Activated CD4-positive, CD25-positive, alpha-beta regulatory T cell treated with anti-CD3 and anti-CD28 coated beads, Interleukin-2, amount 50 U/mL, for 16 hours (primary cell): Measurements from ENCODE around the gene ULBP2.

Experiments used
- DNase-seq: peaks from one replicate; pipeline ENCODE4 v3.0.0-alpha.2; 2020; ENCODE audit warnings: low read depth, low spot score

Gene ULBP2, protein sequence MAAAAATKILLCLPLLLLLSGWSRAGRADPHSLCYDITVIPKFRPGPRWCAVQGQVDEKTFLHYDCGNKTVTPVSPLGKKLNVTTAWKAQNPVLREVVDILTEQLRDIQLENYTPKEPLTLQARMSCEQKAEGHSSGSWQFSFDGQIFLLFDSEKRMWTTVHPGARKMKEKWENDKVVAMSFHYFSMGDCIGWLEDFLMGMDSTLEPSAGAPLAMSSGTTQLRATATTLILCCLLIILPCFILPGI

GRCh38 chr6:149941583-149942460, at the start of gene ULBP2:
ULBP2 (plus strand) TSS chr6:149942014; CDS start chr6:149942073, 59 bp downstream.
- peak; percentile 73 for DNase-seq

GRCh38 chr6:149895048-149895590, 46.7 kb upstream of the ULBP2 start:
- DNase-seq: no peak

- no peak for DNase-seq
Observed at GRCh38 chr6:149895833-149896271, 46.0 kb upstream of the ULBP2 start.

- DNase-seq: no peak
Observed at GRCh38 chr6:149896491-149896890, 45.3 kb upstream of the ULBP2 start.

- DNase-seq: no peak
Observed at GRCh38 chr6:149897015-149897697, 44.7 kb upstream of the ULBP2 start.

DNA sequence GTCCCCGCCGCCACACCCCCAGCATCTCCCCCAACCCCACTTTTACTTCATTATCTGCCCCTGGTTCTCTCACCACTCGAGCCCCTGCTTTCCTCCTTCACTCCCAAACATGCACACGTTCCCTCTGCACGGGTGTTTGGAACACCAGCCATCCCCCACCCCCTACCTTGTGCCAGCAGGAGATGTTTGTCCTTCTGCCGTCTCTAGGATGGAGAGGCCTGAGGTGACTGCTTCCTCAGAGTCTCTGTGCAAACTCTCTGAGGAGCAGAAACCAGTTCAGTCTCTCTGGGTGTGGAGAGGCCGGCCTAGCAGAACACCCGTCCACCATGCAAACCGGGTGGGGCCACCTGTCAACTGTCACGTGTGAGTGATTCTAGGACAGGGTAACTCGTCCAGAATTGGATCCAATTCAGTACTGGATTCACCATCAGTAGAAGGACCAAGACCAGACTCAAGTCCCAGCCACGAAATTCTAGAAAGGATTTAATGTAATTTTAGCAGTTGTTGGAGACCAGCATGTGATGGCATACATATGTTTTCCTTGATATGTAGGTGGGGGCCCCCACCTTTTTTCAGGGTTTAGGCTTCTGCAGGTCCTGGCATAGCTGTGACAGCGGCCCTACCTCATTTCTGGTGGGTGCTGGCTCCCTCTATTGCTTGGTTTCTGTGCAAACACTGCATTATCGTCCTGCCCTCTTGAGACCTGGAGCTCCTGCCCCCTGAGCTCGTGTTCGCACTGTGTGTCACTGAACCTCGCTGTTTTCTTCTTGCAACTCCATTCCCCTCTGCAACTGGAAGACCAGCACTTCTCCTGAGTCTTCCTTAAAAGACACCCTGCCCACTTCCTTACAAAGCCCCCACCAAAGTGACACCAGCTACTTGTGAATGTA, 43.7 kb upstream of the ULBP2 start, which contains the start of gene RAET1E:
Gene RAET1E, minus strand, starts transcription at position 259 of the 890 bp plus-strand sequence. CDS start 7,212 bp downstream, outside the sequence.
- no peak for DNase-seq

- no peak for DNase-seq
Observed at GRCh38 chr6:149898966-149899365, 42.8 kb upstream of the ULBP2 start.

DNA sequence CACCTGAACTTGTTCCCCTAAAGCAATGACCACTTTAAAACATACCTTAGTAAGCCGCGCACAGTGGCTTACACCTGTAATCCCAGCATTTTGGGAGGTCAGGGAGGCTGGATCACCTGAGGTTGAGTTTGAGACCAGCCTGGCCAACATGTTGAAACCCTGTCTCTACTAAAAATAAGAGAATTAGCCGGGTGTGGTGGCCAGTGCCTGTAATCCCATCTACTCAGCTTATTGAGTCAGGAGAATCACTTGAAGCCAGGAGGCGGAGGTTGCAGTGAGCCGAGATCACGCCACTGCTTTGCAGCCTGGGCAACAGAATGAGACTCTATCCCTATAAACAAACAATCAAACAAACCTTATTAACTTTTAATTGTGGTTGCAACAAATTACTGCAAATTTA, 42.3 kb upstream of the ULBP2 start:
- no peak for DNase-seq

DNA sequence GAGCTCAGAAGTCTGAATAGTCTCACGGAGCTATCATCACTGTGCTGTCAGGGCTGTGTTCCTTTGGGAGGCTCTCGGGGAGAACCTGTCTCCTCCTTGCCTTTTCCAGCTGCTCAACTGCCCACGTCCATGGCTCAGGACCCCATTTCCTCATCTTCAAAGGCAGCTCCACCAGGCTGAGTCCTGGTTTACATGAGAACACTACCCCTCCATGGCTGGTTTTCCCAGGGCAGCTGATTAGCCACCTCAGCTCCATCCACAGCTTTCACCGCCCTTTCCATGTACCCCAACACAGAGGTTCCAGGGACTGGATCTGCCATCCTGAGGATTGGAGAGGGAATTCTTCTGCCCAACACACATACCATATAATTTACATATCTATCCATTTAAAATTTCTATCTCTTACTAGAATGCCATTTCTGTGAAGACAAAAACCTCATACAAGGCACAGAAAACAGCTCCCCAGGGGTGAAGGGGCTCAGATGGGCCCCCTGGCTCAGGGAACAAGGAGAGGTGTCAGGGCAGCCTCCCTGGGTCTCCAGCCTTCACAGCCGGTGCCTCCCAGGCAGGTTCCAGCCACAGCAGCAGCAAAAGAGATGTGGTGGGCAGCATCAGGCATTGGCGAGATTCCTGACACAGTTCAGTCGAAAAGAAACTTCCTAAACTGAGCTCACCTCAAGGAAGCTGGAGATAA, 41.7 kb upstream of the ULBP2 start:
- DNase-seq: no peak

DNA sequence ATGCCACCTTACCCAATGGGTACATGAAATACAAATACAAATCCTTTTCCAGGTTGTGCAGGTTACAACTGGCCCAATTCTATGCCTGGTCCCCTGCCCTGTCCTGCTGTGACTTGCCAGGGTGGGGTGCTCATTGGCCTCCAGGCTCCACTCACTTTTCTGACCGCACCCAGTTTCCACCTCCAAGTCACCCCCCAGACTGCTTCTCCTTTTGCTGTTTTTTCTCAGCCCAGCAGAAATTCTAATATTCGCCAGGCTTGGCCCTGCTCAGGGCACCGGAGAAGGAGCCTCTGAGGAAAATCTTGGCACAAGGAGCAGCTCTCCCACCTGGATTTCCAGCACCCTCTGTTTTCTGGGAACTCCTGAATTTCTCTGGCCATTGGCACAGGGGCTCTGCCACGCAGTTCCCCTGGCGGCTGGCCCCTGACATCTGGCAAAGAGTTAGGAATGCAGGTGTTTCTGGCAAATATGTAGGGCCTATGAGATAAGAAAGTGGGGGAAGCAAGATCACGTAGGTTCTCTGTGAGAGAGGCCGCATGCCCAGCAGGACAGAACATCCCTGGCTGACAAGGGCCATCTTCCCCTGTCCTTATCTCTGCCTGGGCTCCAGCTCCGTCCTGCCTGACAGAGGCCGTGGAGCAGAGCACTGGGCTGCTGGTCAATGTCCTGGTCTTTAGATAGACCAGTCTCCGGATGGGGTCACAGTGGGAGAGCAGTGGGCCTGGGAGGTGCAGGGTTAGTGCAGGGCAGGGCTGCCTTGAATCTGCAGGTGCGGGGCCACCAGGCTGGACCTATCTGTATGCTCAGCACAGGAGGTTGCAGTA, 41.0 kb upstream of the ULBP2 start:
- DNase-seq: no peak

DNA sequence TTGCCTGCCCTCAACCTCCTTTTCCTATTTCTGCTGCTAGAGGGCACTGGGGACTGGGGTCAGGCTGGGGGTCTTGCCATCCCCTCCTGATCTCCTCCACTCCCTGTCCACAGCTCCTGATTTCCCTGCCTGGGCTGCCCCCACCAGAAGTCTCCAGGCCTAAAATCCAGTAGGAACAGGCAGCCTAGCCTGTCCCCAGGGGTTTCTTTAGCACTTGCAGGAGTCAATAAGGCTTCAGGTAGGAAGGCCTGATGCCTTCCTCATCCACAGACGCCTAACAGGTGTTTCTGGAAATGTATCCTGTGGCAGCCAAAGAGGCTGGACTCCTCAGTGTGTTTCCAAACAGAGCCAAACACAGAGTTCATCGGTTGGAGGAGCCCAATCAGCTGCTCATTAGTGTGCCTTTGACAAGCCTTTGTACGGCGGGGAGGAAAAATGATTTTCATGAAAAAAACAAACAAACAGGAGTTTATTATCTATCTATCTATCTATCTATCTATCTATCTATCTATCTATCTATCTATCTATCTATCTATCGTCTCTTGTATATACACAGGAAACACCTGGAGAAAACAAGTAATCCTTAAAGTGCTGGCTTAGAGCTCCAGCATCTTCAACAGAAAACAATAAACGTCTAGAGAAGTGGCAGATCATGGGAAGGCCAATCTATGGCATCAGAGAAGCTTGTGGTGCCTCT, 40.2 kb upstream of the ULBP2 start:
- DNase-seq: no peak

DNA sequence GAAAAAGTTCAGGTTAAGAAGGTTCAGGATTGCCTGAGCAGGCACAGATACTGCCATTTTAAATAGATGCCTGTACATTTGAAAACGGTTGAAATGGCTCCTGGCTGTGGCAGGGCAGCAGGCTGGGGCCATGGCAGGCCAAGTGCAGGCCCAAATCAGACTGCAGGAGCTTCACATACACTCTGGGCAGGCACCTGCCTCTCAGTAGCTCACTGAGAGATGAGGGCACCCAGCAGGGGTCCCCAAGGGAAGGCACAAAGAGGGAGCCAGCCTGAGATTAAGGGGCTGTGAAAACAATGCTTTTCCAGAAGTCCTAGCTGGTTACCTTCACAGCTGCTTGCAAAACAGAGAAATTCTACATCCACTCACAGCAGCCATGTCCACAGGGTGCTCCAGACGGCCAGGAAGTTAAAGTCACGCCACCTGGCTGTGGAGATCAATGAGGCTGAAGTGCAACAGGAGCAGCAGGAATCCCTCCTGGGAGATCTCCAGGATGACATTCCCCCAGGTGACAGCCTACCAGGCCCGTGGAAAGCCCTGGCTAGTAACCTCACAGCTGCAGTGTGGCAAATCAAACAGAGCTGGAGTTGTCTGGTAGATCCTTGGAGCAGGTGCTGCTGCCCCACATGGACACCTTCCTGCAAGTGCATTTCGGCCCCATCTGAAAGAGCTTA, 37.7 kb upstream of the ULBP2 start:
- no peak for DNase-seq

DNA sequence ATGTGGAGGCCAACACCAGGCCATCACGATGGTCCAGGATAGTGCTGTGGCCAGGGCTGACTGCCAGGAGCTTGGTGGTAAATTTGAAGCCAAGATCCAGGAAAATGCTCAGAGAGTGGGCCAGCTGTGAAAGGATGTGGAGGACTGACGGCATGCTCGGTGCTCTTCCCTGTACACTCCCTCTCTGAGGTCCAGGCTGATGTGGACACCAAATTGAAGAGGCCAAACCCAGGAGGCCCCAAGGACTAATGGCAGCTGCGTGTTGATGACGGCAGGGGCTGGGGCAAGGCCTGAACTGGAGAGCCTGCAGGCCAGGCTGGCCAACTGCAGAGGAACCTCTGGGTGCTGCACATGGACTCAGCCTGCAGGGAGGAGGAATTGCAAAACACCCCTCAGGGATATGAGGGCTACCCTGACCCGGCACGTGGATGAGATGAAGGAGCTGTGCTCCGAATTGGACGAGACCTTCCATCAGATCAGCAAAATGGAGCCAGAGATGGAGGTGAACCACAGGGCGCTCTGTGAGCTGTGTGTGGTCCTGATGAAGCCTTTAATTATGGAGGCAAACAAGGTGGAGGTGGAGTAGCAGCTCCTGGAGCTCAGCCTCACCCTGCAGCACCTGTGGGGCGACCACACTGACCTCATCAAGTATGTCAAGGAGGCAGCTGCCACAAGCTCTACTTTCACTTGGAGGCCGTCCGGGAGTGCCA, 37.0 kb upstream of the ULBP2 start:
- no peak for DNase-seq

- DNase-seq: no peak
Observed at GRCh38 chr6:149905371-149905910, 36.4 kb upstream of the ULBP2 start.

- DNase-seq: no peak
Observed at GRCh38 chr6:149905911-149906371, 35.9 kb upstream of the ULBP2 start.

DNA sequence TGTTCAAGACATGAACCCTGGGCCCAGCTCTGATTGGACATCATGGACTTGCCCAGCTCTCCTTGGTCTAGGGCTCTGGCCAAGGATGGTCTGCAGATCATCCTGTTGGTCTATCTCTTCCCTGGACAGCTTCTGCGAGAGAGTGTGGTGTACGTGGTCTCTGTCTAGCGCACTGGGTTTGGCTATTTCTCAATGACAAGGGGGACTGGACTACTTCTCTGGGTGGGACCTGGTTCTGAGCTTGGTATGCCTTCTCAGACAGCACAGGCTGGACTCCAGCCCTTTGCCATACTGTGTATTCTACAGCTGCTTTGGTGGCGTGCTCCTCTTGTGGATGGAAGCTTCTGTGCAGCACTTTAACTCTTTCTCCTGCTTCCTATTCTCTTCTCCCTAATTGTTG, 35.4 kb upstream of the ULBP2 start:
- no peak for DNase-seq

- DNase-seq: no peak
Observed at GRCh38 chr6:149907317-149907716, 34.5 kb upstream of the ULBP2 start.
